Stimulated activated CD4-positive, alpha-beta T cell treated with anti-CD3 and anti-CD28 coated beads, Interleukin-1b, Interleukin-23, amount 100 ng/mL, for 24 hours (primary cell): Measurements from ENCODE around the gene PDE1A.
"Not testable (repeated sequence)": the region's sequence is repeated elsewhere in the genome, so short reads cannot be mapped to it uniquely, and the experiment has no call there.

Source experiments
- DNase-seq, 4 experiments: peaks; one replicate each; pipeline ENCODE4 v3.0.0-alpha.2; 2020; ENCODE audit warnings: low read depth in 4 of 4, low spot score in 1 of 4

The PDE1A gene

DNA sequence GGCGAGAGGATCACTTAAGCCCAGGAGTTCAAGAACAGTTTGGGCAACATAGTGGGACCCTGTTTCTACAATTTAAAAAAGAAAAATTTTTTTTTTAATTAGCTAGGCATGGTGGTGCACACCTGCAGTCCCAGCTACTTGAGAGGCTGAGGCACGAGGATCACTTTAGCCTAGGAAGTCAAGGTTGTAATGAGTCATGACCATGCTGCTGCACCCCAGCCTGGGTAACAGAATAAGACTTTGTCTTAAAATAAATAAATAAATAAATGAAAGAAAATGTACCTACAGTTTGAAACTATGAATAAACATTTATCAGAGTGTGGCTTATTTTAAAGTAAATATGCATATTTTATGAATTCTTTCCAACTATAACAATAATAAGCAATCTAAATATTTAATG is 16.7 kb downstream of the PDE1A start:
- DNase-seq = no peak

DNA sequence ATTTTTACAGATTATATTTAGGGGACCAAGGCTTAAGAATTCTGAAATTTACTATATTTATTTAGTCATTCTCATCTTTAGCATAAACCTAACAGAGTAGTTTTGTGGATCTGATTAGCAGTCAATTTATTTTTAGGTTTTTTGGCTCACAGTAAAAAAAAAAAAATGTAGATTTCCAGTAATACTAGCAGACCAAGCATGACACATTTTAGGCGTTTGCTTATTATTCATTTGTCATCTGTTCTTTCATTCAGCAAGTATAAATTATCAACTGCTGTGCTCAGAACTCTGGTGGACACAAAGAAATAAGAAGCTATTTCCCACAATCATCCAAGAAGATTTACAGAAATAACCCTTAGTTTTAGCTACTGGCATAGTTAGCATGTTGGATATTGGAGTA is 20.6 kb downstream of the PDE1A start:
- DNase-seq = no peak

DNA sequence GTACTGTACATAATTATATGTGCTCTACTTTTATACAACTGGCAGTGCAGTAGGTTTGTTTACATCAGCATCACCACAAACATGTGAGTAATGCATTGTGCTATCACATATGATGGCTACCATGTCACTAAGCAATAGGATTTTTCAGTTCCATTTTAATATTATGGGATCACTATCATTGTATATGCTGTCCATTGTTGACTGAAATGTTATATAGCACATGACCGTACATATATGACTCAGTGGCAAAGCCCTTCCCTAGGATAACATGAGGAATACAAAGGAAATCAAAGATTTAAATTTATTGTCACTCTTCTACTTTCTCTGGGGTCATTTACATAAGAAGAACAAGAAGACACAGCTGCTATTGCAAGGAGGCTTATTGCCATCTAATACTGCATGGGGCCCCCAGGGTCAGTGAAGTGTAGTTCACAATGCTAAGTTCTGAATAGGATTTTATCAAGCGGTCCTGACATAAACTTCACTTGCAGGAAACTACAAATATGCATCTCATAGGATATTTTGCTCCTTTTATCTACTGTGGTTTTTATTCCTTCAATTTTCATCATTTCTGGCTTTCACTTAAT is 21.8 kb downstream of the PDE1A start:
- no peak for DNase-seq

DNA sequence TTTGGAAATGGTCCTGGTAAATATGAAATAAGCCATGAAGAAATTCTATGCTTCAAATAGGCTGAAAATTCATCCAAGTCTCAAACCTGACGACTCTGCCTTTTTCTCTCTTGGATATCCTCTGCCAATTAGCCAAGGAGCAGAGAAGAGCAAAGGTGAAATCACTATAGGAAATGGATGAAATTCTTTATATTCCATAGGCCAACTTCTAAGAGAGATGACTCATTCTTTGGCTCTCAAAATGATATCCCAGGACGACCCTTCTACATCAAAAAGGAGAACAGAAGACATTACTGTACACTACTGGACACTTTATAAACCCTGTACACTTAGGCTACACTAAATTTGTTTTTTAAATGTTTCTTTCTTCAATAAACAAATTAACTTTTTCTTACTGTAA is 22.7 kb downstream of the PDE1A start:
- no peak for DNase-seq

DNA sequence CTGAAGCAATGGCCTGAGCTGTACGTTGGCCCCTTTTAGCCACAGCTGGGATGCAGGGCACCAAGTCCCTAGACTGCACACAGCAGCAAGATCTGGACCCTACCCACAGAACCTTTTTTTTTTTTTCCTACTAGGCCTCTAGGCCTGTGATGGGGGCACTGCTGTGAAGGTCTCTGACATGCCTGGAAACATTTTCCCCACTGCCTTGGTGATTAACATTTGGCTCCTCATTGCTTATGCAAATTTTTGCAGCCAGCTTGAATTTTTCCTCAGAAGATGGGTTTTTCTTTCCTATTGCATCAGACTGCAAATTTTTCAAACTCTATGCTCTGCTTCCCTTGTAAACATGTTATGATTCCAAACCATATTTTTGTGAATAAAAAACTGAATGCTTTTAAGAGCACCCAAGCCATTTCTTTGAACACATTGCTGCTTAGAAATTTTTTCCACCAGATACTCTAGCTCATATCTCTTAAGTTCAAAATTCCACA is 33.5 kb downstream of the PDE1A start:
- no peak for DNase-seq

DNA sequence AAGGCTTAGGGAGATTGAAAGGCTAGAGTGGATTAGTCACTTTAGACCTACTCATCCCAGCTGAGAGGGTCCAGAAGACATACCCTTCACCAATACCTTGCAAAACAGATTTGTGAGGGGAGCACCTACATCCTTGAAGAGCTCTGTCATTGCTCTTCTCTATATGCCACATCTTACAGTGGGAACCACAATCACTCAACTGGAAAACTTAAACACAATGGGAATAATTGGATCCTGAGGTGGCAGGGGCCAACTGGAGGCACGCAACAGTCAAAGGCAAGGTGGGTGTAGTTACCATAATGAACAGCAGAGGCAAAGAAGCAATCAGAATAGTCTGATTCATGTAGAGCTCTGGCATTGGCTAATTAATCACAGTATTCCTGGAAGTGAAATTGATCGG is 35.4 kb downstream of the PDE1A start:
- no peak for DNase-seq

DNA sequence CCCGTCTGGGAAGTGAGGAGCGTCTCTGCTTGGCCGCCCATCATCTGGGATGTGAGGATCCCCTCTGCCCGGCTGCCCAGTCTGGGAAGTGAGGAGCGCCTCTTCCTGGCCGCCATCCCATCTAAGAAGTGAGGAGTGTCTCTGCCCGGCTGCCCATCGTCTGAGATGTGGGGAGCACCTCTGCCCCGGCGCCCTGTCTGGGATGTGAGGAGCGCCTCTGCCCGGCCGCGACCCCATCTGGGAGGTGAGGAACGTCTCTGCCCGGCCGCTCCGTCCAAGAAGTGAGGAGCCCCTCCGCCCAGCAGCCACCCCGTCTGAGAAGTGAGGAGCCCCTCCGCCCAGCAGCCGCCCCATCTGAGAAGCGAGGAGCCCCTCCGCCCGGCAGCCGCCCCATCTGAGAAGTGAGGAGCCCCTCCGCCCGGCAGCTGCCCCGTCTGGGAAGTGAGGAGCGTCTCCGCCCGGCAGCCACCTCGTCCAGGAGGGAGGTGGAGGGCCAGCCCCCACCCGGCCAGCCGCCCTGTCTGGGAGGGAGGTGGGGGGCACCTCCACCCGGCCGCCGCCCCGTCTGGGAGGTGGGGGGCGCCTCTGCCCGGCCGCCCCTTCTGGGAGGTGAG is 40.5 kb downstream of the PDE1A start:
- not testable (repeated sequence) for DNase-seq

DNA sequence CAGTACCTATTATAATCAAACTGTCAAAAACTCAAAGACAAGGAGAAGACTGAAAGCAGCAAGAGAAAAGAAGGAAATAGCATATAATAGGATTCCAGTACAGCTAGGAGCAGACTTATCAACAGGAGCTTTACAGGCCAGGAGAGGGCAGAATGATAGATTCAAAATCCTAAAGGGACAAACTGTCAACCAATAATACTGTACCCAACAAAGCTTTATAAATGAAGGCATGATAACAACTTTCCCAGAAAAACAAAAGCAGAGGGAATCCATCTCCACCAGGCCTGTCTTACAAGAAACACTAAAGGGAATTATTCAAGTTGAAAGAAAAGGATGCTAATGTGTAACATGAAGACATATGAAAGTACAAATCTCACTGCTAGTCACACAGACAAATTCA is 42.0 kb downstream of the PDE1A start:
- no peak for DNase-seq

DNA sequence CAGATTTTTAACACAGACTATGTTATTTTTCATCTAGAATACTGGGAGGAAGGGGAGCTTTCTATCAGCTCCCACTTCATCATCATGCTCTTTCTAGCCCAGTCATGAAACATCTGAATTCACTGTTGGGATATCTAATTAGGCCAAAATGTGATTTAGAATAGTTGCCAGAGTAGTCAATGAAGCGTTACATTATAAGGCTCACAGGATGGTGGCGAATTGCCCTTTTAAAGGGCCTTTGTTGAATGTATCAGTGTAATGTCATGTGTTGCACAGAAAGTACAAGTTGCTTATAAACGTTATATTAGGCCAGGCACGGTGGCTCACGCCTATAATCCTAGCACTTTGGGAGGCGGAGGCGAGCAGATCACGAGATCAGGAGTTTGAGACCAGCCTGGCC is 45.6 kb downstream of the PDE1A start:
- DNase-seq = no peak

DNA sequence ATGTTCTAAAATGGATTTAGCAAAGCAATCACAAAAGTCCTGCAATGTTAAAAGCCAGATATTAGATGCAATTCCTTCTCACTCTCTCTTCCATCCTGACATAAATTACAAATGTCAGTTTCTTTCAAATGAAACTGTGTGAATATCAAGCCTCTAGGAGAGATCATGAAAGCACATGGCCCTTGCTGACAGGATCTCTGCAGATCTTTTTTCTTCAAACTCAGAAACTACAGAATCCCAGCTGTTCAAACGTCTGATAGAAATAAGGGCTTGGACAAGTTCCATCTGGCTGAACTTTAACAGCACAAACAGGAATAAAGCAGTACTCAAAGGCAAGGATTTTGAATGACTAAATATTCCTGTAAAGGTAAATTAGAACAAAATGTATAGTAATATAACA is 47.6 kb downstream of the PDE1A start:
- DNase-seq = no peak

DNA sequence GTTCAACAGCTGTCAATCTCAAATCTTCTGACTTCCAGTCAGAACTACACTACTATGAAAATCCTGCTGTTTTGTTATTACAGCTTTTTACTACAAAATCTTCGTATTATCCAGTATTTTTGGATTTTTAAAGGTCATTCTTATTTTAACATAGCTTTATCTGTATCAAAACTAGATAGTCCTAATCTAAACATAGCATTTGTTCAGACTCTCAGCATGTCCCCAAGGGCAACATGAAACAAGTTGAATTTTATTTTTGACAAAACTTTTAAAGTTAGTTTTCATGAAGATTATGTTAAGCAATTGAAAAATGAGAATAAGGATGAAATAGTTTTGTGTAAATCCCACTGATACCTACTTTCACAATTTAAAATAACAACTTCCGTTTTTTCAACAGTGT is 48.1 kb downstream of the PDE1A start:
- no peak for DNase-seq

DNA sequence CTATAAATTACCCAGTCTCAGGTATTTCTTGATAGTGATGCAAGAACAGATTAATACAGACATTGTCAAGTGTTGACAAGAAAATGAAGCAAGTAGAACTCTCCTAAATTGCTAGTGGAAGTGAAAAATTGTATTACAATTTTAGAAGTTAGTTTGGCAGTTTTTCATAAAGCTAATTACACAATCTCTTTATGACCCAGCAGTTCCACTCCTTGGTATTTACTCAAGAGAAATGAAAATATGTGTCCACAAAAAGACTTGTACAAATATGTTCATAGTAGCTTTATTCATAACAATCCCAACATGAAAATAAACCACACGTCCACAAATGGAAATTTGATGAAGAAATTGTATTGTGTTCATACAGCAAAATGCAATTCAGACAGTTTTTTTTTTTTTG is 49.4 kb downstream of the PDE1A start:
- no peak for DNase-seq

DNA sequence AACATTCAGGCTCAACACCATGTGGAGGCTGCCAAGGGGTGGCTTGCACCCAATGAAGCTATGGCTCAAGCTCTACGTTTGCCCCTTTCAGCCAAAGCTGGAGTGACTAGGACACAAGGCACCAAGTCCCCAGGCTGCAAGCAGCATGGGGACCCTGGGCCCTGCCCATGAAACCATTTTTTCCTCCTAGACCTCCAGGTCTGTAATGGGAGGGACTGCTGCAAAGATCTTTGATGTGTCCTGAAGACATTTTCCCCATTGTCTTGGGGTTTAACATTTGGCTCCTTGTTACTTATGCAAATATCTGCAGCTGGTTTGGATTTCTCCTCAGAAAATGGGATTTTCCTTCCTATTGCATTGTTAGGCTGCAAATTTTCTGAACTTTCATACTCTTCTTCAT is 51.0 kb downstream of the PDE1A start:
- DNase-seq = no peak

DNA sequence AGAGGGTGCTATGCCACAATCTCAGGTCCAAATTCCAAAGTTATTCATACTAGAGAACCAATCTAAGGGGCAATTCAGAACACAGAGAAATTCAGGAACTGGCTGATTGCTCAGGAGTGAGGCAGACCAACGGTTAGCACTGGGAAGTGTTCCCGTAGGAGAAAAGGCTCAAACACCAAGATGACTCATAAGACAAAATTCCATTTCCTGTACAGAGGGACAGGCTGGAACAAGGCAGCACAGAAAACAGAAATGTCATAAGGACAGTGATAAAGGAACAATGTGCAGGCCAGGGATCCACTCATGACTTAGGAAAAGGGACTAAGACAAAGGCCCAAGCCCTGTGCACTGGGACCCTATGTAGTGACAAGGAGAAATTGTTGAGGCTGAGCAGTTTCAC is 54.2 kb downstream of the PDE1A start:
- no peak for DNase-seq

DNA sequence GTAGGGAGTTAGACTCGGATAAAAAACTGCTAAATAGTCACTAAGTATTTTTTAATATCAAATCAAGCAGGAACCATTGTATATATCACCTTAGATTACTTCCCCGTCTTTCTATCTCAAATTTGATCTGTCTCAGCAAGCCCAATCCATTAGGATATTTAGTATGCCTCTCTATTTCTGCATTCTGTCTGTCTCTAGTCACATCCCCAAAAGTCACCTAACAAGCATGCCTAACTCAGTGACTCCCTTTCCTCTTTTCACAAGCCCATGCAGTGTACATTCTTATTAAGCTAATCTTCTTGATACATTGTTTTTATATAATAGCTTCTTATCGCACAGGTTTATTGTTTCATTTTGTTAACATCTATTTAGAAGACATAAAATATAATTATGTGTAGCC is 57.8 kb downstream of the PDE1A start:
- DNase-seq = no peak

DNA sequence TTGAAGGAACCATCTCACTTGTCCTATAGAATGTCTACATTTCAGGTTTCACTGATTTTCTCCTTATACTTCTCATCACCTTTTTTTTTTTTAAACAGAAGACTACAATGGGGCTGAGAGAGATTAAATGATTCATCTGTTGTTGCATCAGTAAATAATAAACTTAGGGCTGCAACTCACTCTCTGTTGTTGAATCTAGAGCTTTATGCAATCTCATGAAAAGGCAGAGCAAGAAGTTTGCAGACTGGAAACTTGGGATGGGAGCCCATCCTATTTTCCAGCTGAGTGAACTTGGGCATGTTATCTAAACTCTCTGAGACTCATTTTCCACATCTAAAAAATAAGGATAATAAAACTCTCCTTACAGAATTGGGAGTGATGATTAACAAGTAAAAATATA is 58.4 kb downstream of the PDE1A start:
- no peak for DNase-seq

DNA sequence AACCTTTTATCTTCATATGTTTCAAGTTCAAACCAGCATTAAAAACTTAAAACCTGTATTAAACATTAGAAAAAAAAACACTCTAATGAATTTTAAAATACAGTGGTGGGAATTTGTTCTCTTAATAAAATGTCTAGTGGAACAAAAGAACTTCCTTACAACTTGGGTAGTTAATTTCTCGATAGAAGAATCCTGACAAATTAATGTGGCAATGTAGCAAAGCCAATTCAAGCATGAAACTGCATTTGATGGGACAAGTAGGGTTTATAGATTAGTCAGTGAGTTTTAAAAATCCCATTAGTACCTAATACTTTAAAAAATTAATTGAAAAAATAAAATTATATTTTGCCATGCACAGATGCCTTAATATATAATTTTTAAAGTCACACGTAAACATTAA is 59.4 kb downstream of the PDE1A start:
- no peak for DNase-seq

DNA sequence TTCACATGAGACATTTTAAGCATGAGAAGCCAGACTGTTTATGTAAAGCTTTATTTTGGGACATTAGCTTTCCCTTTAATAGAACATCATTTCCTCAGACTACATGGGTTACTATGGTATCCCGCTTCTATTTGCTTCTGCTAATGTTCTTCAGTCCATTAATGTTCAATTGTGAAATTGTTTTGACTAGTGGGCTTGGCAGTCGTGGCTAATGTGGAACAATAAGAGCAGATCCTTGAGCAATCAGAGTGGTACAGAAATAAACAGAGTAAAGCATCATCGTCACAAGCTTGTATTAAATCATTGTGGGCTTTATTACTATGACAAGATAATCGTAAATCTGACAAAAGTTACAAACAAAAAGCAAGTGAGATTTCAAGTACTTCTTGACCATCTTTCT is 60.2 kb downstream of the PDE1A start:
- DNase-seq = no peak

DNA sequence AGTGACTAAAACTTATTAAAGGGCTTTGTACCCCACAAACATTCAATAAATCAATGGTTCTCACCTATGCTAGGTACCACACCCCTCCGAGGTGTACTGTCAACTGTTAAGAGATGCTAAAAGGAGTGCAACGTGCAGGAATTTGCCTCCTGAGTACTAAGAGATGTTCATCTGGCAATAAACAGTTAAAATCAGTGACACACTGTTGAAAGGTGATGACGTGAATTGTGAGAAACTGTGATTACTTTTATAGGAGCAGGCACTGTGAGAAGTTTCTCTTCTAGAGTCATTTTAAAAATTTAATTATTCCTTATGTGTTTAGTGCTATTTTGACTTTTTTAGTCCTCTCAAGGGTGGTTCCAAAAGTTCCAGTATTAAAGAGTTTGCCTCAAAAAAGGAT is 61.0 kb downstream of the PDE1A start:
- DNase-seq = no peak

DNA sequence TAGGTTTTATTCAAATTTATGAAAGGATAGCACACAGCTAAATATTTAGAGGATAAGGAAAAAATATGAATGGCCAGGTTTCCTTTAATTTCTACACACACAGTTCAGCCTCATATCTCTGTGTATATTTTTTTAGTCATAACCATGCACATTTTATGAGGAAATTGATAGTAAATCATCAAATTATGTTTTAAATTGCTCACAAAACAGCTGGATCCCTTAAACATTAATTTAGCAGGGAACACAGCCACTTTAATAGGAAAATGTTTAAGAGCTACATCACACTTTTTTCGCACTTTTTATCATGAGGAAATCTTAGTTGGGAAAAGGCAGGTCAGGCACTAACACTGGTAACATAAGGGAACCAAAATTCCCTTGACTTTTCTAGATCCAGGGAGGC is 65.4 kb downstream of the PDE1A start:
- no peak for DNase-seq

DNA sequence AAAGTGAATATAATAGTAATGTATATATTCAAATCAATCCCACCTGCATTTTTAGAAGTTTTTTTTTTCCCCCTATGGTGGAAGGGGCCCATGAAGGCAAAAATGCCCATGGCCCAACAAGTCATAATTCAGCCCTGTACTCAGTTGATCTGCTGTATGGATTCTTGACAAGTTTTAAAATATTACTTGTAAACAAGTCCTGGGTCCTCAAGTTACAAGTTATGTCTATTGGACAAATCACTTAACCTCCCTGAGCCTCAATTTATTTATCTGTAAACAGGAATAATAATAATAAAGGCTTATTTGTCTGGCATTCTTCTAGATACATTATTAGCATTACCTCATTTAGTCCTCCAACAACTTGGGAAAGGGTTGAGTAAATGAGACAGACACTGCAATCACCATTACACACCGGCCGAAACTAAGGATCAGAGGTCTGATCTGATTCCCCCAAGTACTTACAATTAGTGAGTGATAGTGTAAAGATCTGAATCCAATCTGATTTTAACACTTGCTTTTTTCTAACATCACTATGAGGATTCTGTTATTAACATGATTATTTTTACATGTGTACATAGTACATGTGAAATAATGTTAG is 66.1 kb downstream of the PDE1A start:
- DNase-seq = no peak

DNA sequence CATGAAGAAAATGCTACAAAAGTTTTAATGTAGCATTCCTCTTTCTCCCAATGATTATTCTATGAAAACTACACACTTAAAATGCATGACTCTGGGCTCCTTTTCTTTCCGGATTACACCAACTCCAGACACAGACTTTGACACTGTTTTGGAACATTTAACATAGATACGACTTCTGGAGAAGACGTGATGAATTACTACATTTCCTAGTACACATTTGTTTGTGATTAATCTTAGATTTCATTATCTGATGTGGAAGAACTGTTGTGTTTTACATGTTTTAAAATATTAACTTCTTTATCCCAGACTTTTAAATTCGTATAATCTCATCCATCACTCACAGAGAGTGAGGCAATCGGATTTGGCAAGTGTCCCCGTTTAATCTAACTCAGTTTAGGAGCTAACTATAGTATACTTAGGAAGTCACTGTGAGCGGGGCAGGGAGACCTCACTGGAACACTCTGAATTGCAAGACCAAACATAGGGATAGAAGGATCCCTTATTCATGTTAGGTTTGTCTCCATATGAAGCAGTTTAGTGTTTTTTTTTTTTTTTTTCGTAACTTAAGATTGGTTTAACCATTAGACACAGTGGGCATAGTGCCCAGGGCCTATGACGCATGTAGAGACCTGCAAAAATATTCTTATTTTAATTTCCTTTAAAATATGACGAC is 66.7 kb downstream of the PDE1A start:
- DNase-seq = no peak
